Measurements from ENCODE around the gene KATNIP.

KATNIP gene

DNA sequence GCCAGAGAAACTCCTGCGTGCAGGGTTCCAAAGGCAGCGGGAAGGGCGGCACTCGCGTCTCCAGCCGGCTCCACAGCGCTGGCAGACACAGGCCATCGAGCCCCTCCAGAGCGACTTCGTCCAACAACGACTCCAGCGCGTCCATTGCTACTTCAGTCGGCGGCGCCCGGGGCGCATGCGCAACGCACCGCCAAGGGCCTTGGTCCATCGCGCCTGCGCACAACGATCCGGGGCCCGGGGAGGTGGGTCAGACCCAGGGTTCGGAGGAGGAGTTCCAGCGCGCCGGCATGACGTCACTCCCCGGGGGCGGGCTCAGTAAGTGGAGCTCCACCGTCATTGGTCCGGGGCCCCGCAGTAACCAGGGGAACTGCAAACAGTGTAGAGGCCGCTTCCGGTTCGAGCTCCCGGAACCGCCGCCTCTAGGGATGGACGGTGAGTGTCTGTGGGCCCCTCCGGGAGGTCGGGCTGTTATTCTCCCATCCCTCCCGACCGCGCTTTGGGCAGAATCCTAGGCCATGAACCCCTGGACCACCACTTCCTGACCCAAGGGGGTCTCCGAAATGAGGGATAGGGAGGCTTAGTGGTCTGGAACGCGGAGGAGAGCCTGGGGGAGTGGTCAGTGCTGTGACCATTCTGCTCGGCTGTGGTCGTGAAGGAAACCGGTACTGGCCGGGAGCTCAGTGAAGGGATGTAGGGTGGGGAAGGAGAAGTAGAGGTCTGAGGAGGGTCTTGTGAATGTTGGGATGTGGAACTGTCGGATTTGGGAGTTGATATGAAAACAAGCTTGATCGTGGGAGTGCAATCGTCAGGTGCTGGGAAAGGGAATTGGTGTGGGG, at the start of gene KATNIP, which contains the start of gene GTF3C1:
Gene KATNIP (plus strand): TSS at position 399 of the 836 bp plus-strand sequence. CDS start 27 bp downstream, at position 426.
Gene GTF3C1 (minus strand): TSS at position 168 of the 836 bp plus-strand sequence. CDS start 23 bp downstream, at position 145.
- DNase-seq, result peak; percentile 100

DNA sequence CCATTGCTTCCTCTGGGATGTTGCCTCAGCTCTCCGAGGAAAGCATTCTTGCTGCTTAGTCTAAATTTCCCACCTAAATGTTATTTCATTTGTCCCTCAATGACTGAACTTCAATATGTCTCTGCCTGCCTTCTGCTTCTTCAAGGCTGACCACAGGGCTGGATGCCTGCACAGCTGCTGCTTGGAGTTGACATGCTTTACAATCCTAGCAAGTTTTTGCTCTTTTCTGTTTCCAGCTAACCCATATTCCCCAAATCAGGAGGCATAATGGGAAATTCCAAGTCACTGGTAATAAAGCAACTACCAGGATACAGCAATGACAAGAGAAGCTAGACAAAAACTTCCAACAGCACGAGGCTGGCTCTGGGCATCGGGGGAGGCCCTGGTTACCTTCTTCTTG, 49.1 kb upstream of the KATNIP start:
- DNase-seq, result no peak

DNA sequence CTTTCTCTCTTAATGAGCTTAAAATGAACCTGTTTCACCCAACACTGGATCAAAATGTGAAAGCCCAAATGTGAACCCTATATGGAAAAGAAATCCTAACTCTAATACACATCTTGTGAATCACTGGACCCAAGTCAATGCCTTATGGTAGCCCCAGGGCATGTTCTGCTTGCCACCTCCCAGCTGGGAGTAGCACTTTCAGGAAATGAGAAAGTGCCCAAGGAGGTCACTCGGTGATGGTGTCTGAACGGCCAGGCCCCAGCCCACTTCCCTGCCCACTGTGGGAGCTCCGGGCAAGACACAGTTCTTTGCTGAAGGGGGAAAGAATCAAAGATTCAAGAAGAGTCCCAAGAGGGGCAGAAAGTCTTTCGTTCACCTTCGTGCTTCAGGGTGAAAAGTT, 46.3 kb upstream of the KATNIP start:
- DNase-seq, result no peak

DNA sequence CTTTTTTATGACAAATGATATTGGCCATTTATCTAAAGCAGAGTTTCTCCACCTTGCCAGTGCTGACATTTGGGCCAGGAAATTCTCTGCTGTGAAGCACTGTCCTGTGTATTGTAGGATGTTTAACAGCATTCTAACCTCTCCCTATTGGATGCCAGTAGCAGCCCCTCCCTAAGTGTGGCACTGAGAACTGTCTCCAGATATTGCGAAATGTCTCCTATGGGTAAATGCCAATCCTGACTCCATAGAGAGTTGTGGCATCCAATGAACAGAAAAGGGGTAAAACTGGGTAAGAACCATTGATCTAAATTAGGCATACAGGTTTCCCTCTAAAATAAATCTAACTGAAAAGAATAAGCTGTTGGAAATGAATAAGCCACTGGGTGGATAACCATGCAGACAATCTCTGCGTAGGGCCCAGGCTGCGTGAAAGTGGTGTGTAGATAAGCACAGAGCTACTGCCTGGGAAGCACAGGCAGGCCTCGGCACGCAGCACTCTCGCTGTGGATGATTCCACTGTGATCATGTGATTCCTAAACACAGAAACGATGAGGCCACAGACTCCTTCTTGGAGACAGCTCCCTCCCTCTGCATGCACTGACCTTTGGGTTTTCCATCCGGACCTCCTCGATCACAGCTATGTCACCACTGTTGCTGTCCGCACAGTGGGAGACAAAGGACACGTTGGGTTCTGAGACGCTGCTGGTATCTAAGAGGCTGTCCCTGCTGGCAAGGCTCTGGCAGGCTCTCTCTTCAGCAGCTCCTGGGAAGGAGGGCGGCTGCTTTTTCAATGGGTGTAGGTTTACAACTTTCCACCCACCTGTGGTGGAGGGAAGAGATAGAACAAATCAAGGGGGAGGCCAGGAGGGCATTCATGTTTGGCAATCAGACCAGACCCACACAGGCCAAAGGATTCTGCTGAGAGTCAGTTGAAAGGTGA, 44.4 kb upstream of the KATNIP start:
- no peak for DNase-seq

DNA sequence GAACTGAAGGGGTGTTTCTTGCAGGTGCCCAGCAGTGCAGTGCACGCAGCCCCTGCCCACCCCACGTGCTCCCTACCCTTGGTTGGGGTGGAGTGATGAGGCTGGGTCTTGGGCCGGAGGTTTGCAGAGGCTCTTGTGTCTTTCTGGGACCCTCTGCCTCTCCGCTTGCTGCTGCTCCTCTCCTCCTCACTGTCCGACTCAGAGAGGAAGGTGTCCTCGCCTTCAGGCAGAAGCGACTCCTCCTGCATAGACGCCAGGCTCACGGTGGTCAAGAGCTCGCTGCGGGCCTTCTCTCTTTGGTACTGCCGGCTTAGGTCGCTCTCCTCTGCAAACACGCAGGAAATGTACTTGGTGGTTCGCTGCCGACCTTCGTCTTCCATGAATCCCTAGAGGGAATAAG, 43.2 kb upstream of the KATNIP start:
- no peak for DNase-seq

DNA sequence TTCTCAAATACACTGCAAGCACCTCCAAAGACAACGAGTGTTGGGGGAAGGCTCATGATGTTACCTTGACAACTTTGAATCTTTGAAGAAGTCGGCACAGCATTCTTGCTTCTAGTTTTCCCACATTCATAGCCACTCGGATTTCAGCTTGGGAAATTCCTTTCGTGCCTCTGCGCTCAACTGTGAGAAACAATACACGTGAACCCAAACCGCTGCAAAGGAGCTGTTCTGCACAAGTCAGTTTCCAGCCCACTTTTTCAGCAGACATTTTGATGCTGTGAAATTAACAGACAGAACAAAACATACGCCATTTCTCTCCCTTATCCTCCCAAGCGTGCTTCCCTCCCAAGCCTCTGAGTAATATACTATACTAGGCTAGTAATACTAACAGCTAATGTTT, 41.5 kb upstream of the KATNIP start:
- DNase-seq, result no peak

DNA sequence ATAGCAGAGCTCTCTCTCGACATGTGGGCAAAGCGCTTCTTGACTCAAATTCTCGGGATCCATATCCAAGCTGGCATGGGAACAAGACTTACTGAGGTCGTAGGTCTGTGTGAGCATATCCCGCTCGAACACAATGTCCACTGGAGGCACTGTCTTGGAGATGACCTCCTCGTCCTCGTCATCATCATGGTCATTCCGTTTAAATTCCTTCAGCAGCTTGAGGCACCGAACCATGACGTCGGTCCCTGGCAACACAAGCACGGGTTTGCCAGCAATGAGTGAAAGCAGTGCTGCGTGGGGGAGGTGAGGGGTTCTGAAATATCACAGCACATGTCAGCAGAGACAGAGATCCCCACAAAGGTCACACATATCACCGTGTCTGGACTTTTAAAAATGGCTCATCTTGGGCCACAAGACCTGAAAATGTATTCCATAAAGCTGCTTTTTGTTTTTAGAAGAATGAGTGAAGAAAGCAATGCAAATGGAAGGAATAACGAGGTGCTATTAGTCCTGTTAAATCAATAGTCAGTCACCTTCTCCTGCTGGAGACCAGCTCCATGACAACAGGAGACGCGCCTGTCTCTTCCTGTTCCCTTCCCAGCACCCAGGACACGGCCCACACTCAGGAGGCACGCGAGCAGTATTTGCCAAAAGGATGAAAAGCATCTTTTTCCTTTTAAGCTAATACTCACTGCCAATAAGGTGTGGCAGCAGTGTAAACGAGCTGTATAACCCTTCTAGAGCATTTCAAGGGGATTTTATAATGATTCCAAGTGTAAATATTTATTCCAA, 38.1 kb upstream of the KATNIP start:
- DNase-seq, result no peak

DNA sequence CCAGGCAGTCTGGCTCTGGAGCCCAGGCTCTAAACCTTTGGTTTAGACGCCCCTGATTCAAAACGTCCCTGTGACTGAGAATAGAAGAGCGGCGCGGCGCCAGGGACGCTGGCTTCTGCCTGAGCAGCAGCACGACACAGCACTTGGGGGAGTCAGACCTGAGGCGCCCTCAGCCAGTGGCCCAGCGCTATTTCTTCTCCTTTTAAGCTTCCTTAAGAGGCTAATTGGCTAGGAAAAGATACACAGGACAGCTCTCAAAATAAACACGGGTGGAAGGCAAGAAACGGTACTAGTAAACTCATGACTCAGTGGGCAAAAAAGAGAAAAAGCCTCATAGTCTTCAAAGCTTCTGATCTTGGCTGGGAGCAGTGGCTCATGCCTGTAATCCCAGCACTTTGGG, 35.1 kb upstream of the KATNIP start:
- DNase-seq, result no peak

DNA sequence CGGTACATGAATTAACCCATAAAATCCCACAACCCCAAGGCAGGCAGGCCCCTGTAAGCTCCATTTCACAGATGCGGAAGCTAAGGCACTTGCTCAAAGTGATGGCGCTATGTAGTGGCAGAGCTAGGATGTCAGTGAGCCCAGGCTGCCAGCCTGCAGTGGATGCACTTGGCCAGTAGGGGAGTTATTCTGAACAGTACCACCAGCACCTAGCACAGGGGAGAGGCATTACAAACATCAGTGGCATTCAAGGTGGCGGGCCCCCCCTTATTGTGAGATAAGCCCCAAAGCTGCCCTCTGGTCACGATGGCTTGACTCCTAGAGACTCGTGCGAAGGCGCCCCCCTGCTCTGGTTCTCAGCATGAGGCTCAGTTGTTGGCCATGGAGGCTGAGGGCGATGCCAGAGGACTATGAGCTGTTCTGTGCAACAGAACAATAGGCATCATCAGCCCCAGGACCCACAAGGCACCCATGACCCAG, 34.0 kb upstream of the KATNIP start:
- DNase-seq, result peak; percentile 7

DNA sequence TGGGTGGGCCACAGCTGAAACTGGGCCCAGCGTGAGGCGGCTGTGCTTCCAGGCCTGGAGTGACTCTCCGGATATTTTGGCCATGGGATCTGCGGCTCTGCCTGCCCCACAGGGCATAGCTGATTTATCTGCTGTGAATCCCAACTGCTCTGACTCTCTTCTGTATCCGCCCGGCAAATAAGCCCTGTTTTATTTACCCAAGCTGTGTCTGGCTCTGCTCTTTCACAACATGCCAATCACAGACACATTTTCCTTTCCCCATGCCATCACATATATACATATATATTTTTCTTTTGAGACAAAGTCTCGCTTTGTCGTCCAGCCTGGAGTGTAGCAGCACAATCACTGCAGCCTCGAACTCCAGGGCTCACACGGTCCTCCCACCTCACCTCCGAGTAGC, 33.6 kb upstream of the KATNIP start:
- DNase-seq, result no peak

DNA sequence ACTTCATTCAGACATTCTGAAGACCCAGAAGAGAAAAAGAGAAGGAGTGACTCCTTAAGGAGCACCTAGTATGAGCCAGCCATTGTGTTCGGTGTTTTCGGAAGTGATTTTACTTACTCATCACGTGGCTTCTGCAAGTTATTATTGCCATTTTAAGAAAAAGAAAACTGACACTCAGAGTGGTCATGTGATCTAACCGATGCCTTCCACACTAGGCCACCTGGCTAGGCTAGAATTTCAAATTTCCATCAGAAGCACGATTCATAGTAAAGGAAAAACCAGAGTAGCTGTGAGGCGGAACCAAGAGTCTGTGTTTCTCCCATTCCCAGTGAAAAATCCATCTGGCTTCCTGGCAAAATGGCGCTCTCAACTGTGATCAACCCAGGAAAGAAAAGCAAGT, 32.3 kb upstream of the KATNIP start:
- no peak for DNase-seq

DNA sequence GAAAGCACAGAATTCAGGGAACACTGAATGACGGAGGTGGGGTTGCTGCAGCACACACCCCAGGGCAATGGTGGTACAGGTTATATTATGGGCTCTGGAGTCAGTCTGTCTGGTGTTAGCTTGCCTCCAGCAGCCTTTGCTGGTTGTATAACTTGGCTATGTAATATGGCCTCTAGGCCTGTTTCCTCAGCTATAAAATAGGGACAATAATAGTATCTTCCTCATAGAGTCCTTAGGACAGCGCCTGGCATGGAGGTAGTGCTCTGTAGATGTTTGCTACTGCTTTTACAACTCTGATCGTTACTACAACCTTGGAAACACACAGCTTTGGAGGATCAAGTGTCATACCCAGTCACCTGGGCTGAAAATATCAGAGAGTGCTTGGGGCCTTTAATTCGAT, 31.7 kb upstream of the KATNIP start:
- no peak for DNase-seq

DNA sequence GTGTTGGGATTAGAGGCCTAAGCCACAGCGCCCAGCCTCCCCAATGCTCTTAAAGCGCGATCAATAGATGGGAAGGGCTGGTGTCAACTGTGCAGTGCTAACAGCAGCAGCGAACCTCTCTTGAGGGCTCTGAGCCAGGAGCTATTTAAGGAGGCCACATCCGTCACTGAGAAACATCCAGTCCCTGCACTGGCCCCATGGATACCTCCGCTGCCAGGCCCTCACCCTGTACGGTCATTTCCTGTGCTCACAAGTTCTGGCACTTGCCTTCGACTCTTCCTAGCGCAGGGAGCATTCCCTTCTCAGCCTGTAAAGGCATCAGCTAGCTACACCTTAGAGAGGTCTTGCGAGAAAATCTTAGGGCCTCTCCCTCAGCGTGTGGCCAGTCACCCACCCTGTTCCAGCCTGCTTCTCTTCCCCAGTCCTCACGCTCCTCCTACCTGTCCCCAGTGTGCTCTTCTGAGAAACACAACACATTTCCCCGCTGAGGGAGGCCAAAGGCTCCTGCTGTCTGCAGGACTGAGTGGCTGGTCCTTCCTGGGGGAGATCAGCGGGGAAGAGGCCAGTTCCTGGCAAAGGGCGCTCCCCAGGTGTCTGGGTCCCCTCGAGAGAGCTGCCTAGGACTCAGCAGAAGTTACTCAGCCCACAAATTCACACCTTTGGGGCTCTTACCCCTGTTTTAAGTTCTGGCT, 28.8 kb upstream of the KATNIP start:
- DNase-seq, result no peak

DNA sequence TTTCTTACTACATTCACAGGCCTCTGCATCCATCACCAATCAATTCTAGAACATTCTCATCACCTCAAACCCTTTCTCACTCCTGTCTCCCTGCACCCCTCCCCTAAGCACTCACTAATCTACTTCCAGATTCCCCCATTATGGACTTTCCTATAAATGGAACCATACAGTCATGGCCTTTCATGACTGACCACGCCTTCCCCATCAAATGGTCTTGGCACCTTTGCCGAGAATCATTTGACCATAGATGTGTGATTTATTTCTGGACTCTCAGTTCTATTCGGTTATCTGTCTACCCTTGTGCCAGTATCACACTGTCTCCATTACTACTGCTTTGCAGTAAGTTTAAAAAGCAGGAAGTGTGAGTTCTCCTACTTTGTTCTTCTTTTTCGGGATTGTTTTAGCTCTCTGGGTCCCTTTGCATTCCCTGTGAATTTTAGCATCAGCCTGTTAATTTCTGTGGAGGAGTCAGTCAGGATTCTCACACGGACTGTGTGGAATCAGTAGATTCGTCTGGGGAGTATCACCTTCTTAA, 27.7 kb upstream of the KATNIP start:
- no peak for DNase-seq

DNA sequence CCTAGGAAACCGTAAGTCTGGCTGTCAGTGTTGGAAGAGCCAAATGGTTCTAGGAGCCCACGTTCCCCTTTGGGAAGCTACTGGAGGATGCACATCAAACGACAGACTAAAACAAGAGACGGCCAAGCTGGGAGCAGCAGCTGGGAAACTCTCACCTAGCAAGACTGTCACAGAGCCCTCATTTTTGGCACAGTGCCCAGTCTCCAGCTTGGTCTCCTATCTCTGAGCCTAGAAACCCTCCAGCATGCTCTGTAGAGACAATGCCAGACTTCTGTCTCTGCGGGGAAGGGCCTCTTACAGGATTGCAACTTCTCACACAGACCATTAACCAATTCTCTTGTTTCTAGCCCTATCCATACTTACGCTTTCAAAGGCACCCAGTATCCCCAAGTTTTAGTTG, 23.8 kb upstream of the KATNIP start:
- DNase-seq, result no peak

DNA sequence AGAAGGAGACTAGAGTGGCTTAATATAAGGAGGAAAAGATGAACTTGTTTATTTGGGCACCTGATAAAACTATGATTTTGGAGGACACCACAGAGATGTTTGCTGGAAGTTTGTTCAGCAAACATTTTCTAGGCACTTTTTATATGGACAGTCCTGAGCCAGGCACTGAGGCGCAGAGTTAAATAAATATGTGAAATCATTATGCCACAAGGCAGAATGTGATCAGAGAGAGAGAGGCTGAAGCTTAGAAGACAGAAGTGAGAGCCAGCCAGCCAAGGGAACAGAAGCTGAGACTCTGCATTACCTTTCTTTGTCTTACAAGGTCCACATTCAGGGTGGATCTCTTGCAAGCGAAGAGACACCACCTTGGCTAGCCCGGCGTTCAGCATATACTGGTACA, 21.6 kb upstream of the KATNIP start:
- DNase-seq, result no peak

DNA sequence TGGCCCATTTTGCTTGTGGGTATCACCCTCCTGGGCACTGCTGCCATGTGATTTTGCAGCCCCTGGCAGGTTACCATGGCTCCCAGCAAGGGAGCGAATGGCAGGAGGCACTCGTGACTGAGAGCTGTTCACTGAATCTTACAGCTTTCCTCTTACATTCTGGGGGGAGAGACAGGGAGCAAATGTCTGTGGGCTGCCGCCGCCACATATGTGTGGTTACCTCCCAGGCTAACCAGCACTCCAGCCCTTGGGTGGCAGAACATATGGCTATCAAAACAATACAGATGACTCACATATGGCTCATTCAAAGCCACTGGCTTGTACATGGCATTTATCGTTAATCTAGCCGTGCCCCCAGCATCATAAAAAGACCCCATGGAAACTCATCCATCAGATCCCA, 20.0 kb upstream of the KATNIP start:
- no peak for DNase-seq

DNA sequence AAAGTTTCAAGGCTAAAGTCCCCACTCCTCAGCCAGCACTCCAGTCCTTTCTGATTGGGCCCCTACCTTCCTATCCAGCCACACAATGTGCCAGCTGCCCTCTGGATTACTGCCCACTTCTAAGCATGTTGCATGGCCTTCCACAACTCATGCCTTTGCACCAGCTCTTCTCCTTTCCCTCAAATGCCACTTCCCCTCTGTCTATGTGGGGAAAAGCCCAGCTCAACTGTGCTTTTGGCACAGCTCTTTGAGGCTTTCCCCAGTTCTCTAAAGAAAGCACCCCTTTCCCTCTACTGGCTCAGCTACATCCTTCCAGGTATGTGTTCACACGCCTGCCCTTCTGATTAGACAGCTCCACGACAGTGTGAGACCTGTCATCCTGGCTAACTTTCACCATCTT, 18.8 kb upstream of the KATNIP start:
- no peak for DNase-seq

DNA sequence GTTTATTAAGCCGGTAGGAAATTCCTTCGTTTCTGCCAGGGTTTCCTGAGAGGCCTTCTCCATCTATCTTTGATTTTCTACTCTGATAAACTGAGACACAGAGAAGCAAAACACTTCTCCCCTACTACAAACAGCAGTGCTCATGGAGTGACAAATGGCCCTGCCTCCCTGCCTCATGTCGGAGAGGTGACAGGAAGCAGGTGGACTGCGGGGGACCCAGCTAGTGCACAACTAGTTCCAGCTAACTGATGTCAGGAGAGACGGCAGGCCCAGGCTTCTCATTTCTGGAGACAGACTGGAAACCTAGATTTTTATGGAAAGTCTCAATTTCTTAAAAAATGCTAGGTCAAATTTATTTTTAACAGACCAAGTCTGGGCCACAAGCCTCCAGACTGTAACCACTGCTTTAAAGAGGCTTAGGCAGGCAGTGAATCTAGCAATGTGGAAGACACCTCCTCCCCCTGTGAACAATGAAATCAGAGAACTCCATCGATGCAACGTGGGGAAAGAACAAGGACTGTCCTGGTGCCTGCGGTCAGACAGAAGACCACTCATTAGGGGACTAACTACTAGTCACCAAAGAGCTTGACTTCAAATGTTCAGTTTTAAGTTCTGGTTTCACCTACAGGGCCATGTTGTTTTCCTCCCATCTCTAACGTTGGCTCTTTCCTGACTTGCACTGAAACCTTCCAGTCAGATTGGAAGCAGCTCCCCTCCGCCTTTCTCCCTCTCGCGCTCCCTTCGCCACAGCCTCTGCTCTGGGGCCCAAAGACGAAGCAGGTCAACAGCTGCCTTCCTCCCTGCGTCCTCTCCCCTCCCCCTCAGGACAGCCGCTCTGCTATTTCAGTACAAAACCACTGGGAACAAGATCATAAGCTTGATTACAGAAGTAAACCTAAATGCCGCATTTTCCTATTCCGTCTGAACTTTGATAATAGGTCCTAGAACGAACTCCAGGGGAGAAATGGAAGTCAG, 17.8 kb upstream of the KATNIP start:
- no peak for DNase-seq

DNA sequence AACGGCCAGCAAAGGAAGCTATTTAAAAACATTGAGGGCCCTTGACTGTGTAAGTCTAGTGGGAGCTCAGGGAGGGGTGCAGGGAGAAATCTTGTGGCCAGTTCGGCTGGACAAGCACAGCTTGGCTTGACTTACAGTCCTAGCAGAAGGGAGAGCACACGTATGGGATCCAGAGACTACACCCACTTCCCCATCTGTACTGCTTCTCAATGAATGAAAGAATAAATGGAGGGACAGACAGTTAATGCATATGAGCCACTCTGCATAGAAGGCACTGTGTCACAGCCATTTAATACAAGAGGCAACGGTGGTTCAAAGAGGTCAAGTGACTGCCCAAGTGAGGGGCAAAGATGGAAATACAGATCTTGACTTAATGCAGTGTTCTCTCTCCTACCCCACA, 15.7 kb upstream of the KATNIP start:
- no peak for DNase-seq

DNA sequence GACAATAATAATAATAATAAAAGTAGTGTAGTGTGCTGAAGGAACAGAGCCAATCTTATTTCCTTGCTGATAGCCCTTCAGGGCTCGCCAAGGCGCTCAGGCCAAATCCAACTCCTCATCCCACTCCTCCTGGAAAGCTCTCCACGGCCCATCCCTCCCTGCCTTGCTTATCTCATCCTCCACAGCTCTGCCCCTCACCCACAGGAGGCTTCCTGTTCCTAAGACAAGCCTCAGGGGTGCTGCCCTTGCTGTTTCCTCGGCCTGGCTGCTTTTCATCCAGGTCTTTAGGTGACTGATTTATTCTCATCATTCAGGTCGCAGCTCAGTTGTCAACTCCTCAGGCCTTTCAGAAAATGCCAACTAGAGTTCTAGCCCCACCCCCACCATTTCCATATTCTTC, 11.4 kb upstream of the KATNIP start:
- no peak for DNase-seq

Data from CD4-positive, alpha-beta T cell treated with Interleukin-17A for 1 hour (primary cell).